NCI-H2107 (cell line): ENCODE measurements around the gene MN1.

Experiments
- DNase-seq: peaks from one replicate; lab custom pipeline; 2025; lab: John Stamatoyannopoulos, UW

Gene MN1

GRCh38 chr22:27827604-27828587 is 26.3 kb upstream of the MN1 start:
- DNase-seq: no peak

DNA sequence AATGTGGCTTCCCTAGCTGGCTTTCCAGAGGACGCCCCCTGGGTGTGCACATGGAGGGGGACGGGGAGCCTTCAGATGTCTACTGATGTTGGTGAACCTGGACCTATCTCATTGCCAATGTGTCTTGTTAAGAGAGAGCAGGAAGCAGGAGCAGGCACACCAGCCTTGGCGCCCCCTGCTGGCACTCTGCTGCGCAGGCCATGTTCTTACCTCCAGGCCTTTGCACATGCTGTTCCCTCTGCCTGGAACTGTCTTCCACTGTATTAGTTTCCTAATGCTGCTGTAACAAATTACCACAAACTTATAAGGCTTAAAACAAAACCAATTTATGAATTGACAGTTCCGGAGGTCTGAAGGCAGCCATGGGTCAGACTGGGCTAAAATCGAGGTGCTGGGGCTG is 23.6 kb upstream of the MN1 start:
- DNase-seq: no peak

DNA sequence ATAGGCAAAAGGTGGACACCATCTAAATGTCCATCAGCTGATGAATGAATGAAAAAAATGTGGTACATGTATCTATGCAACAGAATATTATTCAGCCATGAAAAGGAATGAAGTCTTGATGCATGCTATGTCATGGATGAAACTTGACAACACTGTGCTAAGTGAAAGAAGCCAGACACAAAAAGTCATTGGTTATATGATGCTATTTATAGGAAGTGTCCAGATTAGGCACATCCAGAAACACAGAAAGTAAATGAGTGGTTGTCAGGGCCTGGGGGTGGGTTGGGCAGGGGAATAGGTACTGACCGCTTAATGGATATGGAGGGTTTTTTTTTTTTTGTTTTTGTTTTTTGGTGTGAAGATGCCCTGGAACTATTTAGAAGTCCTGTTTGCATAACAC is 21.7 kb upstream of the MN1 start:
- no peak for DNase-seq

DNA sequence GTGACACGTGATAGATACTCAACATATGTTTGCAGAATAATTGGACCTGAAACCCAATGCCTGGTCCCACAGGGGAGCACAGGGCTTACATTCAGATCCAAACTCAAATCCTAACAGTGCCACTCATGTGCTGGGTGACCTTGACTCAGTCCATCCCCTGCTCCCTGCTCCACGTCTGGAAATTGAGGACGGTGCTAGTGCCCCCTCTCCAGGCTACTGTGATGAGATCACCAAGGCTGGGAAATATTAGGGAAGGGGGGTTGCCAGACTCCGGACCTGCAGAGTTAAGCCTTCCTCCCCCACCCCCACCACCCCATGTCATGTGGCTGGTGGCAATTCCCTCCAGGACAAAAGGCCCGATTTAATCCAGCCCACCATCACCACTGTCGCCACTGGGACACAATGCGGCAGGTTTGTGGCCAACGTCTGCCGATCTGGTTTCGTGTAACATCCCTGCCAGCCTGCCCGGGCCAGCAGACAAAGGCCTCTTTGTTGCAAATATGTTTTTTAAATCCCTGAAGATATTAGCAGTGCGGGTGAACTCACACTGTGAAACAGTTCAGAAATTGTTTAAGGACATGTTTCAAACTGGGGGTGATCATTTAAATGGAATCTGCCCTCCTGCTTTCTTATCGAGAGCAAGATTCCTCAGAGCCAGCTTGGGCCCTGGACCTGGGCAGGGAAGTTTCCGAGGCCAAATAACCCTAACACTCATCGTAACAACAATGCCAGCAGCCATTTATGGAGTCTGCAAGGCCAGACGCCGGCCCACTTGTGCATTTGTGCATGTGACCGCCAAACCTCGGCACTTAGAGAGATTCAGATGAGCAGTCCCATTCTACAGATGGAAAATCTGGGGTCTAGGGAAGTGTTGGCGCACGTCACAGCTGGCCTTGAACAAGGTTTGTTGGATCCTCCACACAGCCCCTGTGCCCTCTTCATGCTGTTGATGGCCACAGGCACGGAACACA is 19.6 kb upstream of the MN1 start:
- no peak for DNase-seq

DNA sequence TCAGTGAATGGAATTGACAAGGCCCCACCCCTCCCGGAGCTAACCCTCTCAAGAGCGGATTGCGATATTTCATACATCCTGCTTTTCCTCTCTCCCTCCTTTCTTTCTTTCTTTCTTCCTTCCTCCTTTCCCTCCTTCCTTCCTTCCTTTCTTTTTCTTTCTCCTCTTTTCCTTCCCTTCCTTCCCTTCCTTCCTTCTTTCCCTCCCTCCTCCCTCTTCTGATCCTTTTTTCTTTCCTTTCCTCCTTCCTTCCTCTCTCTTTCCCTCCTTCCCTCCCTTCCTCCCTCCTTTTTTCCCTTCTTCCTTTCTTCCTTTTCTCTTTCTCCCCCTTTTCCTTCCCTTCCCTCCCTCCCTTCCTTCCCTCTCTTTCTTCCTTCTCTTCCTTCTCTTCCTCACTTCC is 15.0 kb upstream of the MN1 start:
- DNase-seq: no peak

- no peak for DNase-seq
These were observed 14.4 kb upstream of the MN1 start for GRCh38 chr22:27815826-27816530.

- no peak for DNase-seq
These were observed 13.4 kb upstream of the MN1 start for GRCh38 chr22:27814993-27815392.

GRCh38 chr22:27811778-27812177 is 10.2 kb upstream of the MN1 start:
- DNase-seq: no peak

DNA sequence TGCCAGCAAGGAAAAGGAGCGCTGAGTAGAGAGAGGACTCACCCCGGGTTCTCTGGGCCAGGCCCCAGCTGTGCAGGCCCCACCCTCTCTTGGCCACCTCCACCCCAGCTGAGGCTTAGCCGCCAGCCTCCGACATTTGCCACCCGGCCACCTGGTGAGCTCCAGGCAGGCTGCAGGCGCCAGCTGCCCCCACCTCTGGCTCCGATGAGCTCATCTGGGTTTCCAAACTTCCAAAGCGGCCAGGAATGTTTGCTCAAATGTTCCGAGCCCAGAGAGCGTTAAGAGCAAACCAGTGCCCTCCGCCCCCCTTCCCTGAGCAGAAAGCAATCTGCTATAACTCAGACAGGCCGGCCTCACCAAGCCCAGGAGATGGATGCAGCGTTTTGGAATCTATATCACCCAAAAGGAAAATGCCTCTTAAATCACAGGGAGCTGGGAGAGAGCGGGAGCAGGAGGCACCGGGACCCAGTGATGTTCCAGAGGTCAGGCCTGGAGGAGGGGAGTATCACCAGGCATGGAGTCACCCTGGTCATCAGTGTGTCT is 9.1 kb upstream of the MN1 start:
- no peak for DNase-seq

GRCh38 chr22:27809700-27810608 is 8.4 kb upstream of the MN1 start:
- DNase-seq: no peak

- no peak for DNase-seq
These were observed 7.7 kb upstream of the MN1 start for GRCh38 chr22:27809226-27809603.

GRCh38 chr22:27808451-27809225 is 7.1 kb upstream of the MN1 start:
- DNase-seq: no peak

DNA sequence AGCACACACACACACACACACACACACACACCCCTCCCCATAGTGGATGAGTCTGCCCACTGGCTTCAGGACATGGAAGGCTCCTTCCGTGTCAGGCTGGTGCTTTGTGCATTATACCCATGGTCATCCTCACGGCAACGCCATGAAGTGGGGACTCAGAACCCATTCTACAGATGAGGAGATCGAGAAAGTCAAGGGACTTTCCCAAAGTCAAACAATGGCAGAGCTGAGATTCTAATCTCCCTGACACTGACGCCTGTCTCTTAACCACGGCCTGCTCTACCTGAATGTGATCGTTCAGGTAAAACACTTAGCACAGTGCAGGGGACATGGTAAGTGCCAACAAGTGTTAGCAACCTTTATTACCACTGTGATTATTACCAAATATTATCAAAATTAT is 4.3 kb upstream of the MN1 start:
- DNase-seq: no peak

GRCh38 chr22:27804470-27805297 is 3.1 kb upstream of the MN1 start:
- DNase-seq: no peak

GRCh38 chr22:27803841-27804415 is 2.4 kb upstream of the MN1 start:
- no peak for DNase-seq

DNA sequence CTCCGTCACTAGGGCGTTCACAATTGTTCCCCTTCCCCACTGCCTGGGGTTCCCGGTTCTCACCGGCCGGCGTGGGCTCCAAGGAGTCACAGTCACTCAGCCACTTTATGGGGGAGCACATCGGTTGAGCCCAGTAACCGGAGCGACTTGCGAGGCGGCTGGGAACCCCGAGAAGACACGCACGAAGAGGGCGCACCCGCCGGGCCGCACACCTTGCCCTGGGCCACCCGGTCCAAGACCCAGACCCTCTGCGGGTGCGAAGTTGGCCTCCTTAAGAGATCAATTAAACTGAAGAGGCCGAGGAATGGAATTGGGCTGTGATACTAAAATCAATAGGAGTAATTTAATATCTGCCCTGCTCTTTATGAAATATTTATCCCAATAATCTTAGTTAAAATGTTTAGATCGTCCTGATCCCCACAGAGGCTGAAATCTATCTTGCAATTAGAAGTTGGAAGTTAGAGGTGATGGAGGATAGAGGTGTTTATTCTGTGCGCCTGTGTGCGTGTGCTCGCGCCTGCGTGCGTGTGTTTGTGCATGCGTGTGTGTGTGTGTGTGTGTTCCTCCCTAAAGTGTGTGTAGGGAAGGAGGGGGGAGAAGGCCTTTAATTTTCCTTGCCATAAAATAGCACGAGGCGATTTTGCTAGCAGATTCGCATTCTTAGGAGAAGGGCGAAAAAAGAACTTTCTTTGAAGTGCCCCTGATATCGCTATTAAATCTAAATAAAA is 954 bp upstream of the MN1 start:
- no peak for DNase-seq

GRCh38 chr22:27801202-27801615 is 347 bp downstream of the MN1 start:
- DNase-seq: no peak
